HK-2 (cell line): ENCODE results near the gene RNF146.
A peak's percentile ranks its signal among the peaks of the same experiment; 100 is the strongest.
"Not testable (repeated sequence)": the region's sequence is repeated elsewhere in the genome, so short reads cannot be mapped to it uniquely, and the experiment has no call there.

ENCODE experiments used
- DNase-seq: peaks from one replicate; pipeline ENCODE4 v3.0.0-alpha.2; 2018; ENCODE audit not compliant: unreplicated experiment

RNF146 gene, protein sequence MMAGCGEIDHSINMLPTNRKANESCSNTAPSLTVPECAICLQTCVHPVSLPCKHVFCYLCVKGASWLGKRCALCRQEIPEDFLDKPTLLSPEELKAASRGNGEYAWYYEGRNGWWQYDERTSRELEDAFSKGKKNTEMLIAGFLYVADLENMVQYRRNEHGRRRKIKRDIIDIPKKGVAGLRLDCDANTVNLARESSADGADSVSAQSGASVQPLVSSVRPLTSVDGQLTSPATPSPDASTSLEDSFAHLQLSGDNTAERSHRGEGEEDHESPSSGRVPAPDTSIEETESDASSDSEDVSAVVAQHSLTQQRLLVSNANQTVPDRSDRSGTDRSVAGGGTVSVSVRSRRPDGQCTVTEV

DNA sequence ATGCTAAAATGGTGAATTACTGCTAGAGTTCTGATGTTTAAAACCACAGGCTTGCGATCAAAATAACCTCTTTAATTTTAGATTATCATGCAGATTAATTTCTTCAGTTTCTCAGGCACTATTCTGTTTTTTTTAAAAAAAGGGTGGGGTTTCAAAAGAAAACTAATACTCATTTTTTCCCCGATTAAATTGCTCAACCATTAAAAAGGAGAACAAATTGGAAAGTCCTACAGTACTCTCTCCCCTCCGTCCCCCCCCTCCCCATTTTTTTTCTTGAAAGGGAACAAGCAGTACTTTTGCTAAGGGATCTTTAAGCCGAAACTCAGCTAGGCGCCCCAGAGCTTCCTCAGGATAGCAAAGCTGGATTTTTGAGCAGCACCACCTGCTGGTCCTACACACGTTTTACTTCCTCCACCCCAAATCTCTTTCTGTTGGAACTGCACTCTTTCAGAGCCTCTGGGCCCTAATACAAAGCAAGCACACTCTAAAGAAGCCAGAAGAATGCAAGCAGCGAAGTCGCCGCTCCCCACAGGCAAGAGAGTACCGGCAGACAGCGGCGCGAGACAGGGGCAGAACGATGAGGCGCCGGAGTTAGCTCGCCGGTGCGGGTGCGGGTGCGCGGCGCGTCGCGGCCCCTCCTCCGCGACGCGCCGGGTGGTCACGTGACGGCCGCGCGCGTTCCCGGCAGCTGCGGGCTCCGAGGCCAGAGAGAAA, at the start of gene RNF146:
Gene RNF146 (plus strand): TSS at position 687 of the 714 bp plus-strand sequence. CDS start 13,475 bp downstream, outside the sequence.
- peak; percentile 79 for DNase-seq

DNA sequence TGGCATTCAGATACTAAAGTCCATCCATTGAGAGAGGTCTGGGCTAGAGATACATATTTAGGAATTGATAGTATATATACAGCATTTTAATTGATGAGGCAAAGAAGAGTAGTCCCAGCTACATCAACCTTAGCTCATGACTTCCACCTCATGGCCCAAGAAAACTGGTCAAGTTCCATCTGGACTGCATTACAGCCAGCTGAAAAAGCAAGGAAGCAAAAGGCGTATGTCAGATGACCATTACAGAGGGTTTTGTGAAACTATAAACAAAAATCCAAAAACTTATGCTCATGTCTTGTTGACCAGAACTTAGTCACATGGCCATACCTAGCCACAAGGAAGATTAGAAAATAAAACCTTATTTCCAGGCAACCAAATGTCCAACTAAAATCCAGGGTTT, 46.8 kb upstream of the RNF146 start:
- DNase-seq, result no peak

DNA sequence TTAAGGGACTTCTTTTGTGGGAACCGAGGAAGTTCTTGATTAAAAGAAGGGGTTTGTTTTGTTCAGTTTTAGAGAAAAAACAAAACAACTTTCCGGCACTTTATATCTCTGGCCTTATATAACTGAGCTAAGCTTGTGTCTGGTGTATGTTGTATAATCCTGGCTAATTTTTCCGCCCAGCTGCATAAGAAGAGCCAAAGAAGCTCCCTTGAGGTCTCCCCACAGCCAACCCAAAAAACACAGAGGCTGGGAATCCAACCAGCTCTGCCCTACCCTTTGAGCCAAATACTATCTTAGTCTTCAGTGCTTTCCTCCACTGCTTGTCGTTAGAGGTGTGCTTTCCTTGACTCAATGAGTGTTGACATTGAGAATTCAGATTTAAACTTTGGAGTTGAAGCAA, 45.5 kb upstream of the RNF146 start:
- no peak for DNase-seq

DNA sequence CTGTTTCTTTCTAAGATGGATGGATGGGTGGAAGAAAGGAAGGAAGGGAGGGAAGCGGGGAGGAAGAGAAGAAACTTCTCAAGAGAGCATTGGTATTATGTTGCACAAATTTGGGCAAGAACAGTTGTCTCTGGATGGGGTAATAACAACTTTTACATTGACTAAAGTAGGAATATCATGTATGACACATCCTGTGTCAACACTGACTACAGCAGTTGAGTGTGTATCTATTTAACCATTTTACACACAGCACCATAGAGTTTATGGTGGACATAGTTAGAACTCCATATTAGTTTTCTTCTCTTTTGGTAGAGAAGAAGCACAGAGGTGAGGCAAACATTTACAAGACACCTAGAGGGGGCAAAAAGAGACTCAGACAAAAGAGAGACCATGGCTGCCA, 44.2 kb upstream of the RNF146 start:
- DNase-seq, result no peak

DNA sequence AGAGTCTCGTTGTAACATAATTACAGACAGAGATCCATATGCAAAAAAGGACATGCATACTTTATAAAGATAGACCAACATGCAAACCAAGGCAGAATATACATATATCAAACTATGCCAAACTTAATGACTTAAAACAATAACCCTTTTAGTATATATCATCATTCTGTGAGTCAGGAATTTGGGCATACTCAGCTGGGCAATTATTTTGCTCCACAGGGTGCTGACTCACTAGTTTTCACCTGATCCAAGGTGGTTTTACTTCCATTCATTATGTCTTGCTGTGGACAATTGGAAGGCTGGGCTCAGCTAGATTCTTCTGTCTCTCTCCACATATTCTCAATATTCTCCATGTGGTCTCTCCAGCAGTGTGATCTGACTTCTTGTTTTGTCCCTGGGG, 41.2 kb upstream of the RNF146 start:
- no peak for DNase-seq

DNA sequence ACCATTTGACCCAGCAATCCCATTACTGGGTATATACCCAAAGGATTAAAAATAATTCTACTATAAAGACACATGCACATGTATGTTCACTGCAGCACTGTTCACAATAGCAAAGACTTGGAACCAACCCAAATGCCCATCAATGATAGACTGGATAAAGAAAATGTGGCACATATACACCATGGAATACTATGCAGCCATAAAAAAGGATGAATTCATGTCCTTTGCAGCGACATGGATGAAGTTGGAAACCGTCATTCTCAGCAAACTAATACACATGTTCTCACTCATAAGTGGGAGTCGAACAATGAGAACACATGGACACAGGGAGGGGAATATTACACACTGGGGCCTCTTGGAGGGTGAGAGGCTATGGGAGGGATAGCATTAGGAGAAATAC, 32.8 kb upstream of the RNF146 start:
- not testable (repeated sequence) for DNase-seq

DNA sequence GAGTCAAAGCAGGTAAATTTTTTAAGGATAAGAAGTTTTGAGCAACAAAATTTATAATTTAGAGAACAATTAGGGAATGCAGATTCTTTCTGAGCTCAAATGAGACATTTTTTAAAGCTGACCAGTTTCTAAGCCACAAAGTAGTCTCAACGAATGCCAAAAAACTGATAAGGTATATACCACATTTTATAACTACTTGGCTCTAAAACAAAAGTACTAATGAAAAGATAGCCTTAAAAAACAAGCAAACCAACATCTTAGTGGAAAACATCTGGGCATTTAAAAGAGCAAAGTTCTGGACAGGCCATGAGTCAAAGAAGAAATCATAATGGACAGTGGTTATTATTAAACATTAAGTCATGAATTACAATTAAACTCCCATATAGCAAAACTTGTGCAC, 23.2 kb upstream of the RNF146 start:
- no peak for DNase-seq

DNA sequence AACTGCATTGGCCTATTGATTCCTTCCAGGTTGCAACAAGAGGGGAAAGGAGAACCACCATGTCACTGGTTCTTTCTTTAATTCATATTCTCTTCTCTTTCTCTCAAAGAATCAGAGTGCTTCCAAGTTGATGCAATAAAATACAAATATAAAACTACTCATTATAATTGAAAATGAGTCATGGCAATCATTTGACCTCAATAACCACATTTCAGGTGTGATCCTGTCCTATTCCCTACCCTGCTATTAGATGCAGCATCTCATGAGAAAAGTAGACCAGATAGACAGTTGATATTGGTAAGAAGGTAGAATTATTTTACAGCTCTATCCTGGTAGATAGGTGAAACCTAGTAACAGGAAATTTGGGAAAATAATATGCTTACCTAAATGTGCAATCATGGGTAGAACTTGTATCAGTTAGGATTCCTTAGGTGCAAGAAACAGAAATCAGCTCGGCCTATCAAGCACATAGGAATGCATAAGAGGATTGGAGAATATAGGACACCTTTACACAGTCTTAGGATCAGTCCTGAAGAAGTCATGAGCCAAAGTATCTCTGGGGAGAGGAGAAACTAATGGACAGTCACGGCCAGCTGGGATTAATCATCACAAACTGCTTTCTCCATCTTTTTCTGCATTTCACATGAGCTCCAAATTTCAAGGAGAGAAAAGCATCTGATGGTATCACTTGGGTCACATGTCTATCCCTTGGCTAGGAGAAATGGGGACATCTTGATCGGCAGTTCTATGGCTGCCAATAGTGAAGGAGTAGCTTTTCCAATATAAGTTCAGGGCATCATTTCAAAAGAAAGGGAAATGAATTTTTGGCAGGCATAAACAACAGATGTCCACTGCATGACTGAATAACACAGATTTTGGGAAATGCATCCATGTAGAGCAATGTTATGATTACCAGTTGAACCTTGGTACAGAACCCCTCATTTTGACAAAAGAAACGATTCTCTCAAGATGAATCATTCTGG, 19.3 kb upstream of the RNF146 start:
- DNase-seq, result no peak

DNA sequence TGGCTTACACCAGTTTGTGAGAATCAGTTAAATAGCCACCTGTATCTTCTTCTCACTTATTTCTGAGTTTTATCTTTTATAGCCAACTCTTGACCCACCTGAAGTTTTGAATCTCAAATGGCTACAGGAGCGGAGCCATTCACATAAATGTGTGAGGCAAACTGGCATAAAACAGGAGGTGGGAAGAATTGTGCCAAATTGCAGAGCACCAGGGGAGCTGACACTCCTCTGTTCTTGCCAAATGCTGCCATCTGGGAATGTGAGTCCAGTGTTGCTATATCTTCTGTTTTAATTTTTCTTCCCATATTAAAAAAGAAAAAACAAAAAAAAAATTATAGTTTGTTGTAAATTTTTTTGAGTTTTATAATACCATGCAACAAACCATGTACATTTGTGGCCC, 17.0 kb upstream of the RNF146 start:
- DNase-seq, result no peak

DNA sequence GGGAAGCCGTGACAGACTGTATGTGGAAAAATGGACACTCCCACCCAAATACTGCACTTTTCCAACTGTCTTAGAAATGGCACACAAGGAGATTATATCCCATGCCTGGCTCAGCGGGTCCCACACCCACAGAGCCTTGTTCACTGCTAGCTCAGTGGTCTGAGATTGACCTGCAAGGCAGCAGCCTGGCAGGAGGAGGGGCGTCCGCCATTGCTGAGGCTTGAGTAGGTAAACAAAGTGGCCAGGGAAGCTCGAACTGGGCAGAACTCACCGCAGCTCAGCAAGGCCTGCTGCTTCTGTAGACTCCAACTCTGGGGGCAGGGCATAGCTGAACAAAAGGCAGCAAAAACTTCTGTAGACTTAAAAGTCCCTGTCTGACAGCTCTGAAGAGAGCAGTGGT, 11.4 kb upstream of the RNF146 start:
- no peak for DNase-seq

DNA sequence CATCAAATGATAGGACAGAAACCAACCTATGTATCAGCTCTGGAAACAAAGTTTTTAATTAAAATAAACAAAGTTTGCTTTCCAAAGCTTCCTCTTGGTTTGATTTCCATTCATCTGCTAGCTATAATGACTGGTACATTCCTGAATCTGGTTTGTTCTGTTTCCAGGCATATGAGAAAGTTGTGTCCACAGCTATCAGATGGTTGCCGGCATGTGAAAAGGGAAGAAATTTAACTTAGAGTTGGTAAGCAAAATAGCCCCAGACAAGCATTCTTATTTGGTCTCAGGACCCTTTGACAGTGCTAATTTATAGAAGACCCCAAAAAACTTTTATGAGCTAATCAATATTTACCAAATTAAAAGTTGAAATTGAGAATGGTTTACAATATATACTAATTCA, 3.8 kb upstream of the RNF146 start:
- no peak for DNase-seq

DNA sequence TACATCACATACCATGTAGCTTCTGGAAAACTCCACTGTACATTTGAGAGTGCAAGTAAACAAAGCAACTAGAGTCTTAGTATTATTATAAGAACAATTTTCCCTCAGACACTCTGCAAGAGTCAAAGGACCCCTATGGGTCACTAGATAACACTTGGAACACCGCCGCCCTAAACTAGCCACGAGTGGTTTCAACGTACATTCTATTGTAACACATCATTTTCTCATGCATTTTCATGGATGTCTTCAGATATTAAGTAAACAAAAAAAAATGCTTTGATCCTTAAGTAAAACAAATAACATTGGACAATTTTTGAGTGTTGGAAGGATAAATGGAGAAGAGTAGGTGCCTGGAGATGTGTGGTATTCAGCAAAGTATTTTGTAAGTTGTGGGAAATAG, 3.2 kb upstream of the RNF146 start:
- DNase-seq, result no peak

DNA sequence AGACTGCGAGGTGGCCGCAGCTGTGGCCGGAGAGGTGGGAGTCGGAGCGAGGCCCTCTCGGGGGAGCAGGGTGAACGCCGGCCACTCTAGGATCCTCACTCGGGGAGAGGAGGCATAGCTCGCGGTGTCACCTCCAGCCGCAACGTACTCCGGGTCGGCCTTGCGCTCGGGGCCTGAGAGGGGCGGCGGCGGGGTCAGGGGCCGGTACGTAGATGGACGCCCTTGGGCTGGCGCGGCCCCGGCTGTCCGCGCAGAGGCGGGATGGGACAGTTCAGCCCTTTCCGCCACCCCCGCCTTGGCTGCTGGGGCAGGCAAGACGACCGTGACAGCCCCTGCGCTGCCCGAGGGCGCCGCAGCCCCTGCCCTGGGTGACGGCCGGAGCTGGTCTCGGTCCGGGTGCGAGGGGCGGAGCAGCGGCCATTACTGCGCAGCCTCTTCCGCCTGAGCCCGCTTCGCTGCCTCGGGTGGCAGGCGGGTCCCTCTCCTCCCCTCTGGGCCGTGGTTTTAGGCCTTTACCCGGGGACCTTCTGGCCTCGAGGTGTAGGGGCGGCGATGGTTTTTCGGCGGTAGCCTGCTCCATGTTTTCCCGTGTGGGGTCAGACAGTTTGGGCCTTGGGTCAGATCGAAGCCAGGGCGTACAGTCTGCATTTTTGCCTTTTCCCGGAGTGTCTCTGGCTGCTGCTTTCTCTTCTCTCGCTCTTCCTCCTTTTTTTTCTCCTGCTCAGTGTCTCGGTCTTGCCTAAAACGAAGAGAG, 405 bp downstream of the RNF146 start:
- DNase-seq, result peak; percentile 76

DNA sequence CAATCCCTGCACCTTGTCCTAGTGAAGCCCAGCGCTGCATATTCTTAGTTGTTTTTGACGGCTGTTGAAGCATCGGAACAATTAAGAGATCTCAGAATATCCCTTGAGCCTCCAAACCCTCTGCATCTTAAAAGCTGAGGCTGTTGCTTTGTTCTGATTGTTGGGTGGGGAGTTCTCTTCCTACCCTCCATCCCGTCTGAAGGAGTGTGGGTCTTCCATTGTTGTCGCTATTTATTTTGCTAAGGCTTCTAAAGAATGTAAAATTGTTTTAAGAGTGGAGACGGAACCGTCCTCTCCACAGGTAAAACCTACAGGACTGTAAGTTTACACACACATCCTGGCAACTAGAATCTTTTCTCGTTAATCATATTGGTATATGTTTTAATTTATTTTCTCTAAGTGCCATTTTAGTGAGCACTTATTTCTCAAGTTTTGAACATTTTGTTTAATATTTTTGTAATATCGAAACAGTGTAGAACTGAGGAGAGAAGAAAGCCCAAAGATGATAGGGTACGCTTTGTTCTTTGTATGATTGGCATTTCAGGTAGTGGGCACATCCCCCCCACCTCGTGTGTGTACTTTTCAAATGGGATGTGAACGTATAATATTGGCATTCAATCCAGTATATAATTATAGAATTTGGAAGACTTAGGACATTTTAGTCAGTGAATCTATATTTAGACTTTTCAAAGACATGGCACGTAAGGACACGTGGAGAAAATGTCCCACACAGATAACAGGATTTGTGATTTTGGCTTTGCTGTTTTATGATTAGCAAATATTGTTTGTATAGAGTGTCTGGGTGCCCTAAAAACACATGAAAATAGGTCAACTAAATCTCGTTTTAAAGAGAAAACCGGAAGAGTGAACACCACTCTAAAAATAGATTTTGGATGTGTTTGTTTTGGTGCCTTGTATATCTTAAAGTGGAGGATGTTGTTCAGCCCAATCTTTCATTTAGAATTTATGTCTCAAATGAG, 1.3 kb downstream of the RNF146 start:
- no peak for DNase-seq

DNA sequence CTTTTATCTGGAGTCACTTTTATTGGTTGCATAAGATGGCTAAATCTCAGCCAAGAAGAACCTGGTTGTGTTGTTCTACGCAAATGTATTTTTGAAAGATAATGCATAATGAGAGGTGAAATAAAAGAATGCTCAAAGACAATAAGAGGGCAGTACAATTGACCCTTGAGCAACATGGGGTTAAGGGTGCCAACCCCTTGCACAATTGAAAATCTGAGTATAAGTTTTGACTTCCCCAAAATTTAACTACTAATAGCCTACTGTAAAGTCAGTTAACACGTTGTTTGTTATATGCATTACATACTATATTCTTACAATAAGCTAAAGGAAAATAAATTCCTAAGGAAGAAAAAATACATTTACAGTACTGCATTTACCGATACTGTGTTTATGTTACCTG, 5.9 kb downstream of the RNF146 start:
- no peak for DNase-seq

DNA sequence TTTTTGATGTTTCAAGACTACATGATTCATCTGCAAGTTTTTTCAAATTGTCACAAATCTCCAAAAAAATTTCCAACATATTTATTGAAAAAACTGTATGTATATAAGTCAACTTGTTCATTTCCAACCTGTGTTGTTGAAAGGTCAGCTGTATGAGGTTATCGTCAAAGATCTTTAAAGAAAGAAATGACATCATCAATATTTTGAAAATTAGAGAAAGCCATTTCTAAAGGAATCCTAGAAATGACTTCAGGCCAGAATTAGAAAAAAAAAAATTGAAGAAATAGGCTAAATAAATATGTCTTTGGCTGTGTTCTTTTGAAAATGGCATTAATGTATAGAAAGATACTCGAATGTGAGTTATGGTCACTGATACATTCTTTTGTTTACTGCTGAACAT, 6.8 kb downstream of the RNF146 start:
- DNase-seq, result no peak

DNA sequence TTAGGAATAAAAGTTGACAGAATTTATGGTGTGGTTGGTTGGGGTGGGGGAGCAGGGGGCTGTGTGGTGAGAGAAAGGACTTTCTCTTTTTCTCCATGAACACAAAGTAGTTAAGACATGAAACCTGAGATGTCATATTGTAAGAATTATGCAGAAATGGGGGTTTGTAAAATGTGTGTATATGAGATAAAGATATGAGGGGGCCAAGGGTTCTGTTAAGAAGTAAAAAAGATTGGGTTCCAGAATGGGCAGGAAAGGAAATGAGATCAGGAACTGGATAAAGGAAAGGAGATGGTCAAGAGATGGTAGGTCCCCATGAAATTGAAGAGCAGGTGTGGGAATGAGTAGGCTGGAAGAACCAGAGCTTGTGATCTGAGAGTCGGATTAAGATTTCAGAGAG, 9.7 kb downstream of the RNF146 start:
- DNase-seq, result no peak

DNA sequence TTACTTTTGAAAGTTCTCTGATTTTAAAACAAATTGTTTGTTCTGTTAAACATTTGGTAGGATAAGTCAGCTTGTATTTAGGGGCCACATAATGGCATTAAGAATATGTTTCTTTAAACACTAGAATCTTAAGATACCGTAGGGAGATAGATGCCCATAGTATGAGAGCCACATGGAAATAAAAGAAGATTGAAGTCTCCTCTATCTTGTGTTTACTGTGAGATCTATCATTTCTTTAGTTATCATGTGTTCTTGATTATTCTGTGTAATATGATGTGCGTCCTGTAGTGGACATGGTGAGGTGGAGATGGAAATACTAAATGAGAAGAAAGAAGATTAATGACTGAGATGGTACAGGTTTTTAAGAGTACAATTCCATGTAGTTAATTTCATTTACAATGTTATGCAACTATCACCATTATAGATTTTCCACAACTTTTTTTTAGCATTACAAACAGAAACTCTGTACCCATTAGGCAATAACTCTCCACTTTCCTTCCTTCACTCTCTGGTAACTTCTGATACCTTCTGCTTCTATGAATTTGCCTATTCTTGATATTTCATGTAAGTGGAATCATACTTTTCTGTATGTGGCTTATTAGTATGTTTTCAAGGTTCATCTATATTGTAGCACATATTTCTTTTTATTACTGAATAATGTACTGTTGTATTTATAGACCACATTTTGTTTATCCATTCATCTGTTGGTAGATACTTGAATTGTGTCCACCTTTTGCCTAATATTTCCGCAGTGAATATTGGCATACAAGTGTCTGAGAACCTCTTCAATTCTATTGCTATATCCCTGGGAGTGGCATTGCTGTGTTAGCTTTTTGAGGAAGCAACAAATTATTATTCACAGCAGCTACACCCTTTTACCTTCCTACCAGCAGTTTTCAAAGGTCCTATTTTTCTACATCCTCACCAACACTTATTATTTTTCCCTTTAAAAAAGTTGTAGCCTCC, 11.5 kb downstream of the RNF146 start:
- DNase-seq, result no peak

DNA sequence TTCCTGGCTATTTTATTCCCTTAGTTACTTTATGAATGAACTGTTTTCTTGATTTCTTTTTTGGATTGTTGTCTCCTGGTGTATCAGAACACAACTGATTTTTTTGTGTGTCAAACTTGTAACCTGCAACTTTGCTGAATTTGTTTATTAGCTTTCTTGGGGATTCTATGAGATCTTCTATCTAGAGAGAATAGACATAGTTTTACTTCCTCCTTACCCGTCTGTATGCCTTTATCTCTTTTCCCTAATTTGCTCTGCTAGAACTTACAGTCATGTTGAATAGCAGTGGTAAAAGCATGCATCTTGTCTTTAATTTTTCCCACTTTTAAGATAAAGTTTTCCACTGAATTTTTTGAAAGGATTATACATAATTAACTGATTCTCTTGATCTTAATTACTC, 13.2 kb downstream of the RNF146 start:
- DNase-seq, result no peak
